GM23338 (cell line): Measurements from ENCODE around the gene GRK3. TPM values are rescaled to one million over a fixed set of nuclear protein-coding genes. Genes with fewer than 3 reads are reported as not detected.

Source experiments
- ATAC-seq: fragments of 200-7000 bp; cut with Tn5 transposase; 3 replicates; pipeline ENCODE4 v1.9.1; 2020
- DNase-seq: peaks from one replicate; pipeline ENCODE4 v3.0.0-alpha.2; 2015; ENCODE audit warnings: low spot score
- H2AFZ ChIP-seq: fragments of 200-600 bp; sonication (generic); 2 replicates; pipeline ENCODE4 v1.8.0; 2016; ENCODE audit warnings: antibody characterized with exemption, mild to moderate bottlenecking, moderate library complexity
- H3F3A ChIP-seq: fragments of 200-600 bp; sonication (generic); replicated peaks from 2 replicates; pipeline ENCODE4 v1.8.0; 2017; ENCODE audit warnings: antibody characterized with exemption, mixed run types, low read depth
- H3K27ac ChIP-seq: fragments of 200-600 bp; sonication (generic); 2 replicates; pipeline ENCODE4 v1.6.1; 2016; ENCODE audit warnings: low read depth
- H3K27me3 ChIP-seq: fragments of 200-600 bp; sonication (generic); 2 replicates; pipeline ENCODE4 v1.8.0; 2016; ENCODE audit warnings: mild to moderate bottlenecking, mixed run types, moderate library complexity; ENCODE audit not compliant: insufficient read depth
- H3K36me3 ChIP-seq: fragments of 200-600 bp; sonication (generic); 2 replicates; pipeline ENCODE4 v1.8.0; 2016; ENCODE audit warnings: mild to moderate bottlenecking; ENCODE audit not compliant: insufficient read depth
- H3K4me1 ChIP-seq: fragments of 200-600 bp; sonication (generic); 2 replicates; pipeline ENCODE4 v1.8.0; 2016; ENCODE audit warnings: mild to moderate bottlenecking, moderate library complexity; ENCODE audit not compliant: insufficient read depth
- H3K4me2 ChIP-seq: fragments of 200-600 bp; sonication (generic); 2 replicates; pipeline ENCODE4 v1.7.1; 2017; ENCODE audit warnings: mixed run types
- H3K4me3 ChIP-seq: fragments of 200-600 bp; sonication (generic); 2 replicates; pipeline ENCODE4 v1.6.1; 2016; ENCODE audit warnings: mixed run types
- H3K79me2 ChIP-seq: fragments of 200-600 bp; sonication (generic); replicated peaks from 2 replicates; pipeline ENCODE4 v1.8.0; 2017; ENCODE audit warnings: mild to moderate bottlenecking; ENCODE audit not compliant: insufficient read depth
- H3K9me2 ChIP-seq: fragments of 200-600 bp; sonication (generic); 2 replicates; pipeline ENCODE4 v1.8.0; 2017; ENCODE audit not compliant: insufficient read depth
- H4K20me1 ChIP-seq: fragments of 200-600 bp; sonication (generic); replicated peaks from 2 replicates; pipeline ENCODE4 v1.8.0; 2017; ENCODE audit warnings: mild to moderate bottlenecking; ENCODE audit not compliant: insufficient read depth
- H3K27ac Mint-ChIP-seq: 2 replicates; pipeline ENCODE4 v1.8.0; 2020; ENCODE audit warnings: inconsistent platforms, mild to moderate bottlenecking, moderate library complexity, mixed read lengths
- H3K27me3 Mint-ChIP-seq: 3 replicates; pipeline ENCODE4 v1.8.0; 2022; ENCODE audit warnings: low read depth, mild to moderate bottlenecking, moderate library complexity, mixed read lengths, inconsistent platforms; ENCODE audit not compliant: insufficient read depth, poor library complexity
- H3K36me3 Mint-ChIP-seq: 3 replicates; pipeline ENCODE4 v1.8.0; 2021; ENCODE audit warnings: low read depth, mild to moderate bottlenecking, inconsistent platforms, moderate library complexity, mixed read lengths
- H3K4me1 Mint-ChIP-seq: 3 replicates; pipeline ENCODE4 v1.8.0; 2020; ENCODE audit warnings: mild to moderate bottlenecking, inconsistent platforms, mixed read lengths
- H3K4me3 Mint-ChIP-seq: 3 replicates; pipeline ENCODE4 v1.8.0; 2021; ENCODE audit warnings: moderate library complexity, mild to moderate bottlenecking, inconsistent platforms, mixed read lengths
- H3K9me3 Mint-ChIP-seq: 3 replicates; pipeline ENCODE4 v1.8.0; 2020; ENCODE audit warnings: moderate library complexity, mild to moderate bottlenecking, inconsistent platforms, mixed read lengths
- CREB1 ChIP-seq: fragments of 250-450 bp; sonication (Bioruptor Pico); IDR thresholded peaks from 2 replicates; pipeline ENCODE4 v1.5.0; 2020; ENCODE audit warnings: low read depth, mild to moderate bottlenecking, moderate library complexity
- CTCF ChIP-seq, 2 experiments: fragments of 200-600 bp in 1 of 2; sonication (generic) in 1 of 2; conservative IDR thresholded peaks; 2 replicates each; pipeline versions ENCODE4 v1.5.1 to v1.6.1; 2016 to 2017; ENCODE audit warnings: antibody characterized with exemption in 2 of 2, low read depth in 2 of 2, mild to moderate bottlenecking in 2 of 2, moderate library complexity in 1 of 2
- ETS1 ChIP-seq: IDR thresholded peaks from 2 replicates; pipeline ENCODE4 v1.6.1; 2016; ENCODE audit warnings: antibody characterized with exemption
- EZH2 ChIP-seq: fragments of 200-600 bp; sonication (generic); IDR thresholded peaks from one replicate; pipeline ENCODE4 v1.8.0; 2017; ENCODE audit warnings: antibody characterized with exemption, mild to moderate bottlenecking, low read depth; ENCODE audit not compliant: unreplicated experiment
- EZH2phosphoT487 ChIP-seq: fragments of 200-600 bp; sonication (generic); IDR thresholded peaks from one replicate; pipeline ENCODE4 v1.8.1; 2018; ENCODE audit warnings: antibody characterized with exemption; ENCODE audit not compliant: unreplicated experiment
- JUNB ChIP-seq: IDR thresholded peaks from one replicate; pipeline ENCODE4 v1.6.1; 2016; ENCODE audit warnings: antibody characterized with exemption; ENCODE audit not compliant: unreplicated experiment
- NANOG ChIP-seq: IDR thresholded peaks from 2 replicates; pipeline ENCODE4 v1.6.1; 2016; ENCODE audit warnings: antibody characterized with exemption, borderline replicate concordance
- POLR2AphosphoS5 ChIP-seq: IDR thresholded peaks from 2 replicates; pipeline ENCODE4 v1.6.1; 2016; ENCODE audit warnings: antibody characterized with exemption, low read depth
- REST ChIP-seq: IDR thresholded peaks from one replicate; pipeline ENCODE4 v1.6.1; 2018; ENCODE audit warnings: antibody characterized with exemption; ENCODE audit not compliant: unreplicated experiment
- STAT1 ChIP-seq: IDR thresholded peaks from one replicate; pipeline ENCODE4 v1.6.1; 2016; ENCODE audit warnings: antibody characterized with exemption; ENCODE audit not compliant: unreplicated experiment
- ZNF114 ChIP-seq: fragments of 250-450 bp; sonication (Bioruptor Pico); IDR thresholded peaks from 2 replicates; pipeline ENCODE4 v1.5.0; 2020; ENCODE audit warnings: mild to moderate bottlenecking, moderate library complexity
- ZNF331 ChIP-seq: fragments of 250-450 bp; sonication (Bioruptor Pico); IDR thresholded peaks from 2 replicates; pipeline ENCODE4 v1.5.0; 2020; ENCODE audit warnings: low read depth, mild to moderate bottlenecking, moderate library complexity
- ZNF462 ChIP-seq: fragments of 250-450 bp; sonication (Bioruptor Pico); IDR thresholded peaks from 2 replicates; pipeline ENCODE4 v1.5.0; 2020; ENCODE audit warnings: mild to moderate bottlenecking, moderate library complexity
- polyA plus RNA-seq: library from polyadenylated mRNA; unstranded; fragments of >200 nt; fragmentation: Nextera tagmentation; extraction: Ambion mirVana; gene quantifications from 2 replicates; pipeline ENCODE4 v1.2.1, GENCODE V29; 2016
- total RNA-seq: library from RNA; depleted of rRNA; stranded (reverse); fragments of >200 nt; shearing (Covaris generic); gene quantifications from 2 replicates; pipeline ENCODE4 v1.2.3, GENCODE V29; 2014

GRK3 gene
- total and polyA plus RNA-seq, 2 experiments from 2014 or later, result 6.0 to 25.3 TPM

- H3K27me3 ChIP-seq, result no peaks in the 10 kb centered on the region
- Mint-ChIP-seq H3K4me3 (no peak overlapping the region), H3K4me1 (no peaks in the 10 kb centered on the region; the same call in 2 of the 3 replicates), H3K27ac (no peak overlapping the region), H3K36me3 (no peaks in the 10 kb centered on the region), H3K9me3 (no peaks in the 10 kb centered on the region; the same call in 2 of the 3 replicates), H3K27me3 (peaks cover 1% of the 10 kb centered on the region)
- no peak for DNase-seq
- H3K9me2 ChIP-seq, result no peaks in the 10 kb centered on the region; the same call in 1 of the 2 replicates
- H3K4me1 ChIP-seq, result no peaks in the 10 kb centered on the region
- no peak overlapping the region for H3K4me3 ChIP-seq
- H3K27ac ChIP-seq, result no peak overlapping the region
- H3K79me2 ChIP-seq, result no peaks in the 10 kb centered on the region
- H4K20me1 ChIP-seq, result no peaks in the 10 kb centered on the region; the same call in 1 of the 2 replicates
- no peaks in the 10 kb centered on the region for H3F3A ChIP-seq
- no peak overlapping the region for H2AFZ ChIP-seq
- no peak for TF ChIP-seq POLR2AphosphoS5
- no peak for TF ChIP-seq ETS1
- no peak for TF ChIP-seq CREB1 (CRISPR knock-in tag)
- no peak for TF ChIP-seq ZNF114 (CRISPR knock-in tag)
- TF ChIP-seq EZH2, result no peak
- no peak for TF ChIP-seq NANOG
- no peak for TF ChIP-seq ZNF462 (CRISPR knock-in tag)
- TF ChIP-seq REST, result no peak
- no peak for TF ChIP-seq ZNF331
- no peak for TF ChIP-seq JUNB
- TF ChIP-seq EZH2phosphoT487, result no peak
- TF ChIP-seq STAT1, result no peak
- no peak for TF ChIP-seq CTCF (conservative IDR thresholded peaks at IDR 0.05; ENCODE audit: low read depth in 2 of 2)
- no peaks in the 10 kb centered on the region for H3K36me3 ChIP-seq
- ATAC-seq, result no peak
- H3K4me2 ChIP-seq, result no peak overlapping the region
These were observed 171.2 kb downstream of the GRK3 start for GRCh38 chr22:25735650-25736049.
